ENCODE data around the gene TMTC2. TPM values are rescaled to one million over a fixed set of nuclear protein-coding genes. Genes with fewer than 3 reads are reported as not detected.

The TMTC2 gene
- total RNA-seq, 1 donor from 2014 or later, result 3.6 TPM

- no peak for DNase-seq (ENCODE audit: low spot score)
- Mint-ChIP-seq H3K4me1 (ENCODE audit: unreplicated experiment) (peaks cover 12% of the 10 kb centered on the region), H3K36me3 (ENCODE audit: low read depth, unreplicated experiment) (no peaks in the 10 kb centered on the region), H3K4me3 (ENCODE audit: unreplicated experiment) (no peak overlapping the region), H3K9me3 (ENCODE audit: unreplicated experiment) (no peaks in the 10 kb centered on the region), H3K27ac (ENCODE audit: unreplicated experiment) (no peak overlapping the region), H3K27me3 (ENCODE audit: unreplicated experiment) (peaks cover 2% of the 10 kb centered on the region)
- no peak for TF ChIP-seq CTCF (IDR thresholded peaks at IDR 0.05; ENCODE audit: unreplicated experiment)
Measured at GRCh38 chr12:82682326-82682725, 4.4 kb upstream of the TMTC2 start.

GRCh38 chr12:82682851-82683261 lies 3.9 kb upstream of the TMTC2 start:
- no peak for DNase-seq (ENCODE audit: low spot score)
- no peaks in the 10 kb centered on the region for H3K9me3 Mint-ChIP-seq (ENCODE audit: unreplicated experiment)
- H3K27ac Mint-ChIP-seq (ENCODE audit: unreplicated experiment), result no peak overlapping the region
- peaks cover 12% of the 10 kb centered on the region for H3K4me1 Mint-ChIP-seq (ENCODE audit: unreplicated experiment)
- H3K36me3 Mint-ChIP-seq (ENCODE audit: low read depth, unreplicated experiment), result no peaks in the 10 kb centered on the region
- TF ChIP-seq CTCF (IDR thresholded peaks at IDR 0.05; ENCODE audit: unreplicated experiment), result no peak
- H3K27me3 Mint-ChIP-seq (ENCODE audit: unreplicated experiment), result peaks cover 3% of the 10 kb centered on the region
- H3K4me3 Mint-ChIP-seq (ENCODE audit: unreplicated experiment), result no peak overlapping the region

- peak; percentile 91 for DNase-seq (ENCODE audit: low spot score)
- Mint-ChIP-seq H3K4me3 (ENCODE audit: unreplicated experiment) (peak overlapping the region; percentile 95), H3K27ac (ENCODE audit: unreplicated experiment) (no peak overlapping the region), H3K4me1 (ENCODE audit: unreplicated experiment) (peaks cover 12% of the 10 kb centered on the region), H3K36me3 (ENCODE audit: low read depth, unreplicated experiment) (no peaks in the 10 kb centered on the region), H3K27me3 (ENCODE audit: unreplicated experiment) (peaks cover 7% of the 10 kb centered on the region), H3K9me3 (ENCODE audit: unreplicated experiment) (no peaks in the 10 kb centered on the region)
- peak; percentile 89 for TF ChIP-seq CTCF (IDR thresholded peaks at IDR 0.05; ENCODE audit: unreplicated experiment)
Measured at GRCh38 chr12:82685790-82686167, 927 bp upstream of the TMTC2 start.

GRCh38 chr12:82687021-82688011 lies 610 bp downstream of the TMTC2 start:
- TF ChIP-seq CTCF (IDR thresholded peaks at IDR 0.05; ENCODE audit: unreplicated experiment), result no peak
- Mint-ChIP-seq H3K27ac (ENCODE audit: unreplicated experiment) (peak overlapping the region; percentile 10), H3K36me3 (ENCODE audit: low read depth, unreplicated experiment) (no peaks in the 10 kb centered on the region), H3K4me1 (ENCODE audit: unreplicated experiment) (peaks cover 12% of the 10 kb centered on the region), H3K4me3 (ENCODE audit: unreplicated experiment) (peak overlapping the region; percentile 95), H3K27me3 (ENCODE audit: unreplicated experiment) (peaks cover 7% of the 10 kb centered on the region), H3K9me3 (ENCODE audit: unreplicated experiment) (no peaks in the 10 kb centered on the region)
- peak; percentile 49 for DNase-seq (ENCODE audit: low spot score)

GRCh38 chr12:82688035-82688501 lies 1.4 kb downstream of the TMTC2 start:
- Mint-ChIP-seq H3K27me3 (ENCODE audit: unreplicated experiment) (peaks cover 7% of the 10 kb centered on the region), H3K4me3 (ENCODE audit: unreplicated experiment) (peak overlapping the region; percentile 95), H3K9me3 (ENCODE audit: unreplicated experiment) (no peaks in the 10 kb centered on the region), H3K4me1 (ENCODE audit: unreplicated experiment) (peaks cover 5% of the 10 kb centered on the region), H3K27ac (ENCODE audit: unreplicated experiment) (peak overlapping the region; percentile 10), H3K36me3 (ENCODE audit: low read depth, unreplicated experiment) (no peaks in the 10 kb centered on the region)
- TF ChIP-seq CTCF (IDR thresholded peaks at IDR 0.05; ENCODE audit: unreplicated experiment), result peak; percentile 14
- DNase-seq (ENCODE audit: low spot score), result no peak
